H1 (cell line): ENCODE data around the gene CLEC16A. TPM values are rescaled to one million over a fixed set of nuclear protein-coding genes. Genes with fewer than 3 reads are reported as not detected.

Experiments
- POLR2A ChIP-seq, 2 experiments: IDR thresholded peaks; 1 replicate in 1 of 2; 2 replicates in 1 of 2; pipeline ENCODE4 v1.6.1; 2011; ENCODE audit warnings: low read depth in 2 of 2, low read length in 2 of 2, mild to moderate bottlenecking in 2 of 2; ENCODE audit errors: control extremely low read depth in 1 of 2
- polyA plus RNA-seq, 7 experiments: library from polyadenylated mRNA; depleted of rRNA in 3 of 7; stranded (reverse) in 5 of 7; unstranded in 2 of 7; fragments of >200 nt in 5 of 7; fragments of 200-250 nt in 2 of 7; gene quantifications; 1 replicate in 5 of 7; 2 replicates in 1 of 7; 4 replicates in 1 of 7; pipeline versions ENCODE4 v1.2.1 to v1.2.3, GENCODE V29; 2011 to 2013; ENCODE audit warnings: missing spikeins in 2 of 7, mixed read lengths in 2 of 7
- total RNA-seq: library from RNA; stranded (reverse); fragmentation: NEBNext Ultra II Directional; extraction: Animal tissue kit (Norgen Biotek cat#: 25700); gene quantifications from 2 replicates; pipeline ENCODE4 v1.2.1, GENCODE V29; 2021

The CLEC16A gene
- total and polyA plus RNA-seq, 2 of the 8 experiments (the other 6 are each of a cell fraction or from before 2014, with no cell fraction given): 7.6 to 19.3 TPM

GRCh38 chr16:11151156-11151884 lies 207.0 kb downstream of the CLEC16A start (continued):
- TF ChIP-seq POLR2A (IDR thresholded peaks at IDR 0.05; ENCODE audit: control extremely low read depth in 1 of 2, low read depth in 2 of 2, low read length in 2 of 2): no peak
